Kidney tubule cell (primary cell): ENCODE results near the gene OR5T3.
"Not testable (repeated sequence)": the region's sequence is repeated elsewhere in the genome, so short reads cannot be mapped to it uniquely, and the experiment has no call there.

Source experiments
- DNase-seq: peaks from one replicate; pipeline ENCODE4 v3.0.0-alpha.2; 2018; ENCODE audit warnings: low spot score

Gene OR5T3

GRCh38 chr11:56251954-56252353 lies at the start of gene OR5T3:
TSS of gene OR5T3 (plus strand) at chr11:56252254. CDS start at chr11:56252254, 0 bp downstream.
- DNase-seq = no peak

GRCh38 chr11:56207790-56208189 lies 44.3 kb upstream of the OR5T3 start:
- DNase-seq = no peak

- DNase-seq = no peak
Measured at GRCh38 chr11:56214537-56214936, 37.5 kb upstream of the OR5T3 start.

GRCh38 chr11:56219735-56220134 lies 32.3 kb upstream of the OR5T3 start:
- not testable (repeated sequence) for DNase-seq

GRCh38 chr11:56234155-56234554 lies 17.9 kb upstream of the OR5T3 start, which contains the start of gene OR5T2:
TSS of gene OR5T2 (minus strand) at chr11:56234255. CDS start at chr11:56233062, 1,193 bp downstream.
- no peak for DNase-seq

- DNase-seq = no peak
Measured at GRCh38 chr11:56271092-56271491, 19.0 kb downstream of the OR5T3 start.

- DNase-seq = no peak
Measured at GRCh38 chr11:56273854-56274253, 21.8 kb downstream of the OR5T3 start, which contains the start of gene OR5T1. TSS of gene OR5T1 (plus strand) at chr11:56274154. CDS start at chr11:56275639, 1,485 bp downstream.

GRCh38 chr11:56292154-56292553 lies 40.1 kb downstream of the OR5T3 start, which contains the start of gene OR8H1:
TSS of gene OR8H1 (minus strand) at chr11:56292254. CDS start at chr11:56291062, 1,192 bp downstream.
- no peak for DNase-seq

GRCh38 chr11:56296898-56297297 lies 44.8 kb downstream of the OR5T3 start:
- no peak for DNase-seq
